H9 (cell line): Measurements from ENCODE around the gene KCNMA1. TPM values are rescaled to one million over a fixed set of nuclear protein-coding genes. Genes with fewer than 3 reads are reported as not detected.

Experiments
- DNase-seq: peaks from one replicate; pipeline ENCODE4 v3.0.0-alpha.2; 2017
- H2AFZ ChIP-seq: one replicate; pipeline ENCODE4 v1.6.1; 2013; ENCODE audit warnings: mild to moderate bottlenecking, low read length, control low read depth, moderate library complexity
- H2AK5ac ChIP-seq: 2 replicates; pipeline ENCODE4 v1.6.1; 2013; ENCODE audit warnings: low read length, control low read depth, mixed read lengths; ENCODE audit not compliant: insufficient read length
- H2BK120ac ChIP-seq: one replicate; pipeline ENCODE4 v1.6.1; 2013; ENCODE audit warnings: low read depth, mild to moderate bottlenecking, low read length, control low read depth, inconsistent platforms; ENCODE audit not compliant: poor library complexity, severe bottlenecking
- H2BK12ac ChIP-seq: 2 replicates; pipeline ENCODE4 v1.6.1; 2013; ENCODE audit warnings: low read length, control low read depth, mixed read lengths, low read depth; ENCODE audit not compliant: insufficient read length
- H2BK15ac ChIP-seq: 2 replicates; pipeline ENCODE4 v1.6.1; 2013; ENCODE audit warnings: low read depth, low read length, control low read depth
- H2BK20ac ChIP-seq: one replicate; pipeline ENCODE4 v1.6.1; 2013; ENCODE audit warnings: low read depth, mild to moderate bottlenecking, low read length, control low read depth, inconsistent platforms; ENCODE audit not compliant: poor library complexity, severe bottlenecking
- H2BK5ac ChIP-seq: 2 replicates; pipeline ENCODE4 v1.6.1; 2013; ENCODE audit warnings: low read length, control low read depth, mixed read lengths; ENCODE audit not compliant: insufficient read length
- H3K14ac ChIP-seq: 2 replicates; pipeline ENCODE4 v1.6.1; 2013; ENCODE audit warnings: low read length, control low read depth; ENCODE audit not compliant: insufficient read depth
- H3K18ac ChIP-seq: 2 replicates; pipeline ENCODE4 v1.6.1; 2013; ENCODE audit warnings: low read depth, mild to moderate bottlenecking, mixed read lengths, low read length, control low read depth; ENCODE audit not compliant: insufficient read length
- H3K23ac ChIP-seq: 2 replicates; pipeline ENCODE4 v1.6.1; 2013; ENCODE audit warnings: low read length, control low read depth, mixed read lengths, low read depth; ENCODE audit not compliant: insufficient read length
- H3K23me2 ChIP-seq: 2 replicates; pipeline ENCODE4 v1.6.1; 2013; ENCODE audit warnings: low read depth, mild to moderate bottlenecking, mixed read lengths, low read length, control low read depth; ENCODE audit not compliant: insufficient read length, poor library complexity, severe bottlenecking
- H3K27ac ChIP-seq: 2 replicates; pipeline ENCODE4 v1.5.1; 2013; ENCODE audit warnings: low read length, control low read depth, mixed read lengths, low read depth; ENCODE audit not compliant: insufficient read length
- H3K27me3 ChIP-seq: 2 replicates; pipeline ENCODE4 v1.6.1; 2013; ENCODE audit warnings: low read length, control low read depth, inconsistent platforms; ENCODE audit not compliant: insufficient read depth
- H3K4ac ChIP-seq: 2 replicates; pipeline ENCODE4 v1.6.1; 2013; ENCODE audit warnings: low read depth, mild to moderate bottlenecking, control low read depth, inconsistent platforms, low read length, moderate library complexity
- H3K4me1 ChIP-seq: 2 replicates; pipeline ENCODE4 v1.6.1; 2013; ENCODE audit warnings: low read length, control low read depth, inconsistent platforms; ENCODE audit not compliant: insufficient read depth
- H3K4me2 ChIP-seq: 2 replicates; pipeline ENCODE4 v1.6.1; 2013; ENCODE audit warnings: low read length, control low read depth, mixed read lengths; ENCODE audit not compliant: insufficient read length, insufficient read depth
- H3K56ac ChIP-seq: 2 replicates; pipeline ENCODE4 v1.6.1; 2013; ENCODE audit warnings: low read depth, mild to moderate bottlenecking, mixed read lengths, low read length, control low read depth; ENCODE audit not compliant: insufficient read length
- H3K79me1 ChIP-seq: 2 replicates; pipeline ENCODE4 v1.6.1; 2013; ENCODE audit warnings: low read depth, mild to moderate bottlenecking, moderate library complexity, low read length, control low read depth, inconsistent platforms; ENCODE audit not compliant: insufficient read depth, poor library complexity, severe bottlenecking
- H3K79me2 ChIP-seq: 2 replicates; pipeline ENCODE4 v1.6.1; 2013; ENCODE audit warnings: low read length, control low read depth, inconsistent platforms; ENCODE audit not compliant: insufficient read depth
- H3K9ac ChIP-seq: 2 replicates; pipeline ENCODE4 v1.6.1; 2013; ENCODE audit warnings: low read length, control low read depth, mixed read lengths; ENCODE audit not compliant: insufficient read length; ENCODE audit errors: extremely low read depth
- H3K9me3 ChIP-seq: one replicate; pipeline ENCODE4 v1.6.1; 2013; ENCODE audit warnings: low read depth, low read length, inconsistent platforms; ENCODE audit not compliant: control insufficient read depth
- H3T11ph ChIP-seq: one replicate; pipeline ENCODE4 v1.6.1; 2013; ENCODE audit warnings: mild to moderate bottlenecking, low read length, control low read depth, inconsistent platforms
- H4K20me1 ChIP-seq: one replicate; pipeline ENCODE4 v1.6.1; 2013; ENCODE audit not compliant: control insufficient read depth, insufficient read length, insufficient read depth
- H4K5ac ChIP-seq: 2 replicates; pipeline ENCODE4 v1.6.1; 2013; ENCODE audit warnings: low read depth, mild to moderate bottlenecking, mixed read lengths, low read length, control low read depth; ENCODE audit not compliant: insufficient read length
- H4K8ac ChIP-seq: replicated peaks from 2 replicates; pipeline ENCODE4 v1.6.1; 2013; ENCODE audit warnings: low read length, control low read depth, mixed read lengths, low read depth; ENCODE audit not compliant: insufficient read length
- H4K91ac ChIP-seq: 2 replicates; pipeline ENCODE4 v1.6.1; 2013; ENCODE audit warnings: low read depth, mild to moderate bottlenecking, moderate library complexity, mixed read lengths, low read length, control low read depth; ENCODE audit not compliant: insufficient read length
- H3K27ac Mint-ChIP-seq, 3 experiments: 2 replicates in 2 of 3; 3 replicates in 1 of 3; pipeline ENCODE4 v1.8.0; 2020 to 2021; ENCODE audit warnings: mixed read lengths in 3 of 3, mild to moderate bottlenecking in 1 of 3, moderate library complexity in 1 of 3
- H3K27me3 Mint-ChIP-seq: 2 replicates; pipeline ENCODE4 v1.8.0; 2021; ENCODE audit warnings: low read depth, mild to moderate bottlenecking, moderate library complexity, mixed read lengths
- H3K36me3 Mint-ChIP-seq, 3 experiments: 2 replicates in 2 of 3; 3 replicates in 1 of 3; pipeline ENCODE4 v1.8.0; 2020 to 2021; ENCODE audit warnings: low read depth in 3 of 3, mixed read lengths in 3 of 3; ENCODE audit not compliant: insufficient read depth in 1 of 3
- H3K4me1 Mint-ChIP-seq, 2 experiments: 2 replicates each; pipeline ENCODE4 v1.8.0; 2020; ENCODE audit warnings: mixed read lengths in 2 of 2
- H3K4me3 Mint-ChIP-seq, 2 experiments: 2 replicates in 1 of 2; 3 replicates in 1 of 2; pipeline ENCODE4 v1.8.0; 2020 to 2021; ENCODE audit warnings: mild to moderate bottlenecking in 2 of 2, mixed read lengths in 2 of 2, moderate library complexity in 1 of 2
- H3K9me3 Mint-ChIP-seq, 2 experiments: 2 replicates in 1 of 2; 3 replicates in 1 of 2; pipeline ENCODE4 v1.8.0; 2020; ENCODE audit warnings: mild to moderate bottlenecking in 2 of 2, mixed read lengths in 2 of 2, moderate library complexity in 1 of 2
- WGBS: extraction: QIAGEN DNeasy Blood & Tissue Kit; methylation state at CpG from one replicate; pipeline ENCODE4 v1.1.7; 2013; ENCODE audit warnings: missing lambda C conversion rate, low lambda C conversion rate, mixed read lengths; ENCODE audit not compliant: insufficient read length; ENCODE audit errors: extremely low coverage; 5-methylcytosine and 5-hydroxymethylcytosine counted together
- total RNA-seq: library from RNA; stranded (reverse); gene quantifications from 2 replicates; pipeline ENCODE4 v1.2.1, GENCODE V29; 2021
- TF ChIP-seq, protein P1 (sequence below): fragments of 200-600 bp; sonication (generic); conservative IDR thresholded peaks from 3 replicates; pipeline ENCODE4 v1.8.0; 2021; ENCODE audit warnings: antibody characterized with exemption, mild to moderate bottlenecking

The KCNMA1 gene
- total RNA-seq, 1 experiment from 2014 or later = 2.0 TPM

DNA sequence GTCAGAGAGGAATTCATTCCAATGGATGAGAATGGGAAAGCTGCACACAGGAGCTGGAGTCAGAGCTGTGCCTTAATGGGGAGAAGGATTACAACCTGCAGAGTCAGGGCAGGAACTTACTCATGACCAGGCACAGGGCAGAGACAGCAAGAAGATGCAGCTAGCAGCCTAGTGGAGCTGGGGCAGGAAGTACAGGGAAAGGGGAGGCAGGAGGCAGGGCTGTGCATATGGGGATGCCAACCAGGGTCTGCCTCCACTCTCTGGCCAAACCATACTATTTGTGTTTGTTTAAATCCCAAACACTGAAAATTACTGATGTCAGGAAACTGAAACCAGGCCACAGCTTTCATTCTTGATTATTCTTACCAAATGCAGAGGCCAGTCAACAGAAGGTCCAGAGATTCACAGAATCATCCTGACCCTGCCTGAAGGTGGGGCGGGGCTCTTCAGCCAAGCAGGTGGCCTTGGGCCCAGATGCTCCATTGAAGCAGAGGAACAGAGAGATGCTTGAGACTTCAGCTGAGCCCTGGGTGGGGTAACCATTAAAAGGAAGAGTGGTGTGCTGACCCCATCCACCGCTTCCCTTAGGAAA lies 461.9 kb downstream of the KCNMA1 start:
- Mint-ChIP-seq H3K9me3 (peaks cover 0 to 3% of the 10 kb centered on the region in 2 experiments; a peak in 1 of 5 replicates), H3K4me1 (peaks cover 10 to 11% of the 10 kb centered on the region in 2 experiments), H3K36me3 (no peaks in the 10 kb centered on the region), H3K27me3 (no peaks in the 10 kb centered on the region; the same call in 1 of the 2 replicates), H3K27ac (no peak overlapping the region), H3K4me3 (no peak overlapping the region)
- Histone ChIP-seq H2BK5ac (no peak overlapping the region), H3K23ac (no peak overlapping the region), H3K9me3 (no peaks in the 10 kb centered on the region), H2BK12ac (no peak overlapping the region), H3K4me1 (no peaks in the 10 kb centered on the region; the same call in 1 of the 2 replicates), H3K9ac (no peak overlapping the region), H2AFZ (no peak overlapping the region), H3T11ph (no peak overlapping the region), H3K23me2 (no peaks in the 10 kb centered on the region), H2BK15ac (no peak overlapping the region), H2AK5ac (no peak overlapping the region), H3K56ac (no peak overlapping the region), H2BK20ac (no peak overlapping the region), H2BK120ac (no peak overlapping the region), H3K79me2 (no peaks in the 10 kb centered on the region), H4K91ac (no peak overlapping the region), H3K14ac (no peak overlapping the region), H3K18ac (no peak overlapping the region), H3K4me2 (no peak overlapping the region), H3K27ac (no peak overlapping the region), H3K4ac (no peak overlapping the region), H4K8ac (no peak overlapping the region), H4K5ac (no peak overlapping the region), H3K27me3 (no peaks in the 10 kb centered on the region), H4K20me1 (no peaks in the 10 kb centered on the region), H3K79me1 (no peaks in the 10 kb centered on the region)
- no peak for DNase-seq
- WGBS = no CpG with 5 or more reads among the region's 2 CpGs
- TF ChIP-seq, protein P1, sequence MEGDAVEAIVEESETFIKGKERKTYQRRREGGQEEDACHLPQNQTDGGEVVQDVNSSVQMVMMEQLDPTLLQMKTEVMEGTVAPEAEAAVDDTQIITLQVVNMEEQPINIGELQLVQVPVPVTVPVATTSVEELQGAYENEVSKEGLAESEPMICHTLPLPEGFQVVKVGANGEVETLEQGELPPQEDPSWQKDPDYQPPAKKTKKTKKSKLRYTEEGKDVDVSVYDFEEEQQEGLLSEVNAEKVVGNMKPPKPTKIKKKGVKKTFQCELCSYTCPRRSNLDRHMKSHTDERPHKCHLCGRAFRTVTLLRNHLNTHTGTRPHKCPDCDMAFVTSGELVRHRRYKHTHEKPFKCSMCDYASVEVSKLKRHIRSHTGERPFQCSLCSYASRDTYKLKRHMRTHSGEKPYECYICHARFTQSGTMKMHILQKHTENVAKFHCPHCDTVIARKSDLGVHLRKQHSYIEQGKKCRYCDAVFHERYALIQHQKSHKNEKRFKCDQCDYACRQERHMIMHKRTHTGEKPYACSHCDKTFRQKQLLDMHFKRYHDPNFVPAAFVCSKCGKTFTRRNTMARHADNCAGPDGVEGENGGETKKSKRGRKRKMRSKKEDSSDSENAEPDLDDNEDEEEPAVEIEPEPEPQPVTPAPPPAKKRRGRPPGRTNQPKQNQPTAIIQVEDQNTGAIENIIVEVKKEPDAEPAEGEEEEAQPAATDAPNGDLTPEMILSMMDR = no peak
